Lung (tissue), 12 donors: ENCODE data around the gene RCBTB2. TPM values are rescaled to one million over a fixed set of nuclear protein-coding genes. Genes with fewer than 3 reads are reported as not detected.

Source experiments
- ATAC-seq: fragments of 200-7000 bp; cut with Tn5 transposase; one replicate; pipeline ENCODE4 v1.9.1; 2020; ENCODE audit warnings: moderate number of reproducible peaks; ENCODE audit not compliant: insufficient read depth, low FRiP score
- DNase-seq, 3 donors: peaks; one replicate each; pipeline ENCODE4 v3.0.0-alpha.2; 2013 to 2017
- H3K27ac ChIP-seq, 2 donors: one replicate each; pipeline ENCODE4 v1.5.1; 2013; ENCODE audit warnings: mild to moderate bottlenecking in 2 of 2, moderate library complexity in 2 of 2, control low read depth in 1 of 2, inconsistent platforms in 1 of 2, low read depth in 1 of 2, low read length in 1 of 2
- H3K27me3 ChIP-seq, 3 donors: one replicate each; pipeline ENCODE4 v1.5.1; 2013; ENCODE audit warnings: low read length in 2 of 3; ENCODE audit not compliant: control insufficient read depth in 3 of 3, insufficient read depth in 3 of 3
- H3K36me3 ChIP-seq, 4 donors: one replicate each; pipeline ENCODE4 v1.5.1; 2013; ENCODE audit warnings: low read length in 4 of 4, mild to moderate bottlenecking in 1 of 4, moderate library complexity in 1 of 4; ENCODE audit not compliant: control insufficient read depth in 4 of 4, insufficient read depth in 4 of 4
- H3K4me1 ChIP-seq, 5 donors: one replicate each; pipeline ENCODE4 v1.5.1; 2013; ENCODE audit warnings: low read length in 5 of 5, mild to moderate bottlenecking in 2 of 5, moderate library complexity in 1 of 5; ENCODE audit not compliant: control insufficient read depth in 5 of 5, insufficient read depth in 5 of 5
- H3K4me3 ChIP-seq: one replicate; pipeline ENCODE4 v1.5.1; 2013; ENCODE audit warnings: mild to moderate bottlenecking, control low read depth, moderate library complexity
- H3K9ac ChIP-seq, 2 donors: one replicate each; pipeline ENCODE4 v1.5.1; 2013; ENCODE audit warnings: low read length in 2 of 2, control low read depth in 1 of 2; ENCODE audit not compliant: insufficient read depth in 1 of 2
- H3K9me3 ChIP-seq, 4 donors: one replicate each; pipeline ENCODE4 v1.5.1; 2013; ENCODE audit warnings: low read length in 3 of 4, mild to moderate bottlenecking in 1 of 4, moderate library complexity in 1 of 4; ENCODE audit not compliant: control insufficient read depth in 4 of 4, insufficient read depth in 3 of 4
- WGBS, 2 donors: extraction: QIAGEN DNeasy Blood & Tissue Kit; methylation state at CpG; one replicate each; pipeline ENCODE4 v1.1.7; 2013; 5-methylcytosine and 5-hydroxymethylcytosine counted together
- polyA plus RNA-seq, 2 donors: library from polyadenylated mRNA; stranded (reverse); fragments of 200-250 nt; gene quantifications; one replicate each; pipeline ENCODE4 v1.2.1, GENCODE V29; 2013
- total RNA-seq, 2 donors: library from RNA; depleted of rRNA in 1 of 2; stranded (reverse); fragments of >200 nt in 1 of 2; gene quantifications; one replicate each; pipeline ENCODE4 v1.2.1, GENCODE V29; 2014 to 2021
- TF ChIP-seq, protein P1 (sequence below): IDR thresholded peaks from 2 replicates; pipeline ENCODE4 v1.5.1; 2012; ENCODE audit warnings: mild to moderate bottlenecking; ENCODE audit errors: control extremely low read depth, extremely low read depth
- donor health status: control.
- donor health status: control.
- donor health status: Bipolar disorder and iron deficiency.
- donor health status: healthy.
- donor health status: DM: yes; HTN: yes; CAD: no.

The RCBTB2 gene
- total and polyA plus RNA-seq, 4 donors: 8.5 to 18.4 (median 12.1) TPM

GRCh38 chr13:48487968-48488367, 44.9 kb downstream of the RCBTB2 start:
- Histone ChIP-seq H3K27ac (no peak overlapping the region), H3K9ac (no peak overlapping the region), H3K4me1 (peaks cover 0 to 3% (median 0%) of the 10 kb centered on the region in 5 donors), H3K4me3 (no peak overlapping the region), H3K27me3 (no peaks in the 10 kb centered on the region), H3K9me3 (peaks cover 0 to 2% (median 0%) of the 10 kb centered on the region in 4 donors), H3K36me3 (peaks cover 0 to 15% (median 7%) of the 10 kb centered on the region in 4 donors)
- no peak for DNase-seq
- ATAC-seq: no peak
- TF ChIP-seq, protein P1, sequence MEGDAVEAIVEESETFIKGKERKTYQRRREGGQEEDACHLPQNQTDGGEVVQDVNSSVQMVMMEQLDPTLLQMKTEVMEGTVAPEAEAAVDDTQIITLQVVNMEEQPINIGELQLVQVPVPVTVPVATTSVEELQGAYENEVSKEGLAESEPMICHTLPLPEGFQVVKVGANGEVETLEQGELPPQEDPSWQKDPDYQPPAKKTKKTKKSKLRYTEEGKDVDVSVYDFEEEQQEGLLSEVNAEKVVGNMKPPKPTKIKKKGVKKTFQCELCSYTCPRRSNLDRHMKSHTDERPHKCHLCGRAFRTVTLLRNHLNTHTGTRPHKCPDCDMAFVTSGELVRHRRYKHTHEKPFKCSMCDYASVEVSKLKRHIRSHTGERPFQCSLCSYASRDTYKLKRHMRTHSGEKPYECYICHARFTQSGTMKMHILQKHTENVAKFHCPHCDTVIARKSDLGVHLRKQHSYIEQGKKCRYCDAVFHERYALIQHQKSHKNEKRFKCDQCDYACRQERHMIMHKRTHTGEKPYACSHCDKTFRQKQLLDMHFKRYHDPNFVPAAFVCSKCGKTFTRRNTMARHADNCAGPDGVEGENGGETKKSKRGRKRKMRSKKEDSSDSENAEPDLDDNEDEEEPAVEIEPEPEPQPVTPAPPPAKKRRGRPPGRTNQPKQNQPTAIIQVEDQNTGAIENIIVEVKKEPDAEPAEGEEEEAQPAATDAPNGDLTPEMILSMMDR: no peak
- WGBS, 2 donors: 95 to 99% methylated on average over 2 of the region's 2 CpGs

DNA sequence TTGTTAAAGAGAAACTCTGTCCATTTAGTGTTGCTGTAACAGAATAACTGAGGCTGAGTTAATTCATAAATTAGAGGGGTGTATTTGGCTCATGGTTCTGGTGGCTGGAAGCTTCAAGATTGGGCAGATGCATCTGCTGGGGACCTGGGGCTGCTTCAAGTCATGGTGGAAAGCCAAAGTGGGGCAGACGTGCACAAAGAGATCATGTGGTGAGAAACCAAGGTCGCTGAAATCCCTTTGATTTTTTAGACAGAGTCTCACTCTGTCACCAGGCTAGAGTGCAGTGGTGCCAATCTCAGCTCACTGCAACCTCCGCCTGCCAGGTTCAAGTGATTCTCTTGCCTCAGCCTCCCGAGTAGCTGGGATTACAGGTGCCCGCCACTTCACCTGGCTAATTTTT, 46.0 kb downstream of the RCBTB2 start:
- no peak overlapping the region for H3K27ac ChIP-seq
- TF ChIP-seq, protein P1: no peak
- DNase-seq: no peak
- peaks cover 0 to 2% (median 0%) of the 10 kb centered on the region in 4 donors for H3K9me3 ChIP-seq
- H3K4me3 ChIP-seq: no peak overlapping the region
- peaks cover 0 to 2% (median 0%) of the 10 kb centered on the region in 5 donors for H3K4me1 ChIP-seq
- H3K36me3 ChIP-seq: peaks cover 0 to 14% (median 7%) of the 10 kb centered on the region in 4 donors
- no peak overlapping the region for H3K9ac ChIP-seq
- 91 to 95% methylated on average over 5 of the region's 5 CpGs for WGBS, 2 donors
- ATAC-seq: no peak
- H3K27me3 ChIP-seq: no peaks in the 10 kb centered on the region

GRCh38 chr13:48486362-48486761, 46.5 kb downstream of the RCBTB2 start:
- peak in 1 of 3 donors; percentile 22 for DNase-seq
- Histone ChIP-seq H3K27ac (no peak overlapping the region), H3K4me1 (peaks cover 0 to 2% (median 0%) of the 10 kb centered on the region in 5 donors), H3K9ac (no peak overlapping the region), H3K27me3 (no peaks in the 10 kb centered on the region), H3K4me3 (no peak overlapping the region), H3K9me3 (peaks cover 0 to 2% (median 0%) of the 10 kb centered on the region in 4 donors), H3K36me3 (peaks cover 0 to 12% (median 6%) of the 10 kb centered on the region in 4 donors)
- TF ChIP-seq, protein P1: no peak
- no peak for ATAC-seq

DNA sequence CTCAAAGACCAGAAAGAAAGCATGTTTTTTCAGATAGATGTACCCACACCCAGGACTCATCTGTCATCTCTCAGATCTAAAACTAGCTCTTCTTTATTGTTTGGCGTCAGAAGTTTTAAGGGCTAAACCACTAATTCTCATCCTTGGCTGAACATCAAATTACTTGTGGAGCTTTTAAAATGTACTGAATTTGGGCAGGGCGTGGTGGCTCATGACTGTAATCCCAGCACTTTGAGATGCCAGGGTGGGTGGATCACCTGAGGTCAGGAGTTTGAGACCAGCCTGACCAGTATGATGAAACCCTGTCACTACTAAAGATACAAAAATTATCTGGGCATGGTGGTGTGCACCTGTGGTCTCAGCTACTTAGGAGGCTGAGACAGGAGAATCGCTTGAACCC, 47.4 kb downstream of the RCBTB2 start:
- TF ChIP-seq, protein P1: no peak
- Histone ChIP-seq H3K9me3 (peaks cover 0 to 2% (median 0%) of the 10 kb centered on the region in 4 donors), H3K27ac (no peak overlapping the region), H3K27me3 (no peaks in the 10 kb centered on the region), H3K4me3 (no peak overlapping the region), H3K4me1 (no peaks in the 10 kb centered on the region), H3K36me3 (peaks cover 0 to 11% (median 5%) of the 10 kb centered on the region in 4 donors), H3K9ac (no peak overlapping the region)
- no peak for ATAC-seq
- no peak for DNase-seq
- 94 to 99% methylated on average over 3 of the region's 3 CpGs for WGBS, 2 donors
